Liver (tissue), 9 donors: ENCODE measurements around the gene IGFBP1. TPM values are rescaled to one million over a fixed set of nuclear protein-coding genes. Genes with fewer than 3 reads are reported as not detected.

Experiments used
- DNase-seq: peaks from one replicate; pipeline ENCODE4 v3.0.0-alpha.2; 2017; ENCODE audit warnings: low spot score
- H3K27ac ChIP-seq, 2 donors: one replicate each; pipeline ENCODE4 v1.7.0; 2013; ENCODE audit warnings: inconsistent platforms in 2 of 2, low read length in 2 of 2, control low read depth in 1 of 2, low read depth in 1 of 2, mild to moderate bottlenecking in 1 of 2
- H3K27me3 ChIP-seq, 4 donors: one replicate each; pipeline versions ENCODE4 v1.6.1 to v1.7.0; 2013; ENCODE audit warnings: low read length in 3 of 4, inconsistent platforms in 1 of 4, mild to moderate bottlenecking in 1 of 4, moderate library complexity in 1 of 4; ENCODE audit not compliant: control insufficient read depth in 4 of 4, insufficient read depth in 4 of 4
- H3K36me3 ChIP-seq, 4 donors: one replicate each; pipeline versions ENCODE4 v1.6.1 to v1.7.0; 2013; ENCODE audit warnings: low read length in 3 of 4, mild to moderate bottlenecking in 3 of 4, low read depth in 1 of 4, moderate library complexity in 1 of 4; ENCODE audit not compliant: control insufficient read depth in 4 of 4, insufficient read depth in 3 of 4
- H3K4me1 ChIP-seq, 4 donors: one replicate each; pipeline versions ENCODE4 v1.6.1 to v1.7.0; 2013; ENCODE audit warnings: low read length in 3 of 4, mild to moderate bottlenecking in 3 of 4, moderate library complexity in 1 of 4; ENCODE audit not compliant: control insufficient read depth in 4 of 4, insufficient read depth in 4 of 4
- H3K4me3 ChIP-seq, 3 donors: one replicate each; pipeline versions ENCODE4 v1.6.1 to v1.7.0; 2013; ENCODE audit warnings: low read length in 3 of 3, control low read depth in 1 of 3, low read depth in 1 of 3, mild to moderate bottlenecking in 1 of 3
- H3K9ac ChIP-seq, 2 donors: one replicate each; pipeline ENCODE4 v1.7.0; 2013; ENCODE audit warnings: low read length in 2 of 2, mild to moderate bottlenecking in 2 of 2, moderate library complexity in 2 of 2, control low read depth in 1 of 2, low read depth in 1 of 2
- H3K9me3 ChIP-seq, 4 donors: one replicate each; pipeline versions ENCODE4 v1.6.1 to v1.7.0; 2013; ENCODE audit warnings: low read length in 3 of 4; ENCODE audit not compliant: control insufficient read depth in 4 of 4
- ATF3 ChIP-seq: IDR thresholded peaks from 2 replicates; pipeline ENCODE4 v1.6.1; 2016; ENCODE audit warnings: antibody characterized with exemption
- CTCF ChIP-seq: fragments of 150-350 bp; IDR thresholded peaks from 2 replicates; pipeline ENCODE4 v1.5.1; 2017; ENCODE audit warnings: improper control_type of control experiment, low read depth, low read length; ENCODE audit not compliant: missing input control
- EGR1 ChIP-seq, 2 donors: IDR thresholded peaks; 2 replicates each; pipeline ENCODE4 v1.6.1; 2016 to 2018; ENCODE audit warnings: antibody characterized with exemption in 2 of 2, low read depth in 2 of 2
- FOXA2 ChIP-seq: IDR thresholded peaks from 2 replicates; pipeline ENCODE4 v1.6.1; 2016; ENCODE audit warnings: antibody characterized with exemption
- GABPA ChIP-seq, 2 donors: IDR thresholded peaks in 1 of 2; conservative IDR thresholded peaks in 1 of 2; 2 replicates each; pipeline ENCODE4 v1.6.1; 2016; ENCODE audit warnings: antibody characterized with exemption in 2 of 2, mild to moderate bottlenecking in 1 of 2, moderate library complexity in 1 of 2
- HNF4G ChIP-seq: IDR thresholded peaks from 2 replicates; pipeline ENCODE4 v1.6.1; 2016; ENCODE audit warnings: antibody characterized with exemption
- MAX ChIP-seq: IDR thresholded peaks from 2 replicates; pipeline ENCODE4 v1.6.1; 2016; ENCODE audit warnings: antibody characterized with exemption
- RAD21 ChIP-seq, 2 donors: IDR thresholded peaks; 2 replicates each; pipeline ENCODE4 v1.6.1; 2016; ENCODE audit warnings: antibody characterized with exemption in 2 of 2, mild to moderate bottlenecking in 2 of 2
- REST ChIP-seq: IDR thresholded peaks from 2 replicates; pipeline ENCODE4 v1.6.1; 2016; ENCODE audit warnings: antibody characterized with exemption, mild to moderate bottlenecking
- RXRA ChIP-seq, 2 donors: IDR thresholded peaks; 2 replicates each; pipeline ENCODE4 v1.6.1; 2017 to 2018; ENCODE audit warnings: antibody characterized with exemption in 2 of 2, mild to moderate bottlenecking in 1 of 2
- SP1 ChIP-seq: IDR thresholded peaks from 2 replicates; pipeline ENCODE4 v1.6.1; 2018; ENCODE audit warnings: antibody characterized with exemption, mild to moderate bottlenecking
- TAF1 ChIP-seq: conservative IDR thresholded peaks from 2 replicates; pipeline ENCODE4 v1.6.1; 2016; ENCODE audit warnings: antibody characterized with exemption, mild to moderate bottlenecking
- YY1 ChIP-seq: IDR thresholded peaks from 2 replicates; pipeline ENCODE4 v1.6.1; 2016; ENCODE audit warnings: antibody characterized with exemption, mild to moderate bottlenecking
- ZBTB33 ChIP-seq: IDR thresholded peaks from 2 replicates; pipeline ENCODE4 v1.6.1; 2016; ENCODE audit warnings: antibody characterized with exemption
- WGBS: extraction: QIAGEN DNeasy Blood & Tissue Kit; methylation state at CpG from one replicate; pipeline ENCODE4 v1.1.7; 2013; 5-methylcytosine and 5-hydroxymethylcytosine counted together
- polyA plus RNA-seq, 2 donors: library from polyadenylated mRNA; stranded (reverse) in 1 of 2; unstranded in 1 of 2; fragments of 200-250 nt in 1 of 2; fragments of >200 nt in 1 of 2; fragmentation: Nextera tagmentation in 1 of 2; extraction: Ambion mirVana in 1 of 2; gene quantifications; one replicate each; pipeline versions ENCODE4 v1.2.1 to v1.2.3, GENCODE V29; 2013 to 2015
- total RNA-seq, 2 donors: library from RNA; depleted of rRNA; stranded (reverse); fragments of >200 nt; gene quantifications; one replicate each; pipeline ENCODE4 v1.2.3, GENCODE V29; 2014
- donor health status: healthy.
- donor health status: healthy.
- donor health status: healthy.
- donor health status: healthy.
- donor health status: healthy.

IGFBP1 gene
- total and polyA plus RNA-seq, 4 donors = 3.5 to 234 (median 63.6) TPM

- Histone ChIP-seq H3K4me1 (peaks cover 0 to 2% (median 0%) of the 10 kb centered on the region in 4 donors), H3K4me3 (no peak overlapping the region), H3K27ac (no peak overlapping the region), H3K9ac (no peak overlapping the region), H3K27me3 (no peaks in the 10 kb centered on the region), H3K9me3 (peaks cover 0 to 3% (median 0%) of the 10 kb centered on the region in 4 donors), H3K36me3 (no peaks in the 10 kb centered on the region)
- WGBS = 52% methylated on average over 10 of the region's 10 CpGs
- no peak for DNase-seq
- TF ChIP-seq CTCF (peak; percentile 73), EGR1 (IDR thresholded peaks at IDR 0.05; ENCODE audit: low read depth in 2 of 2) (no peak), HNF4G (no peak), RAD21 (IDR thresholded peaks at IDR 0.05) (peak; percentile 84 to 89), ATF3 (no peak), RXRA (IDR thresholded peaks at IDR 0.05) (no peak), REST (no peak), GABPA (IDR thresholded peaks at IDR 0.05 in 1 of 2, conservative IDR thresholded peaks at IDR 0.05 in 1 of 2) (no peak)
These were observed 15.9 kb upstream of the IGFBP1 start for GRCh38 chr7:45872116-45873034.

- Histone ChIP-seq H3K9ac (no peak within 1 kb of the TSS), H3K27ac (no peak within 1 kb of the TSS), H3K36me3 (no peaks in the 10 kb centered on the region), H3K4me1 (peaks cover 0 to 2% (median 0%) of the 10 kb centered on the region in 4 donors), H3K27me3 (no peaks in the 10 kb centered on the region), H3K9me3 (peaks cover 0 to 1% (median 0%) of the 10 kb centered on the region in 4 donors), H3K4me3 (no peak within 1 kb of the TSS)
- TF ChIP-seq GABPA (IDR thresholded peaks at IDR 0.05 in 1 of 2, conservative IDR thresholded peaks at IDR 0.05 in 1 of 2) (no peak), RAD21 (IDR thresholded peaks at IDR 0.05) (no peak), EGR1 (IDR thresholded peaks at IDR 0.05; ENCODE audit: low read depth in 2 of 2) (no peak), YY1 (no peak)
- no peak for DNase-seq
- WGBS = 87% methylated on average over 7 of the region's 7 CpGs
These were observed 15.3 kb upstream of the IGFBP1 start, which contains the start of gene CCDC201 for GRCh38 chr7:45873035-45873354. TSS of gene CCDC201 (minus strand) at chr7:45873082. CDS start at chr7:45873007, 75 bp downstream.

- H3K4me3 ChIP-seq = no peak overlapping the region
- no peaks in the 10 kb centered on the region for H3K9me3 ChIP-seq
- 91% methylated on average over 6 of the region's 6 CpGs for WGBS
- peaks cover 0 to 2% (median 0%) of the 10 kb centered on the region in 4 donors for H3K4me1 ChIP-seq
- H3K27me3 ChIP-seq = no peaks in the 10 kb centered on the region
- H3K27ac ChIP-seq = no peak overlapping the region
- TF ChIP-seq MAX (no peak), SP1 (no peak), FOXA2 (no peak), TAF1 (no peak), RXRA (IDR thresholded peaks at IDR 0.05) (no peak), HNF4G (no peak), EGR1 (IDR thresholded peaks at IDR 0.05; ENCODE audit: low read depth in 2 of 2) (no peak), ATF3 (no peak), ZBTB33 (no peak), GABPA (IDR thresholded peaks at IDR 0.05 in 1 of 2, conservative IDR thresholded peaks at IDR 0.05 in 1 of 2) (no peak)
- no peak overlapping the region for H3K9ac ChIP-seq
- DNase-seq = no peak
- no peaks in the 10 kb centered on the region for H3K36me3 ChIP-seq
These were observed 14.9 kb upstream of the IGFBP1 start for GRCh38 chr7:45873355-45873754.
